Measurements from ENCODE around the gene TMEM35B.

The TMEM35B gene

DNA sequence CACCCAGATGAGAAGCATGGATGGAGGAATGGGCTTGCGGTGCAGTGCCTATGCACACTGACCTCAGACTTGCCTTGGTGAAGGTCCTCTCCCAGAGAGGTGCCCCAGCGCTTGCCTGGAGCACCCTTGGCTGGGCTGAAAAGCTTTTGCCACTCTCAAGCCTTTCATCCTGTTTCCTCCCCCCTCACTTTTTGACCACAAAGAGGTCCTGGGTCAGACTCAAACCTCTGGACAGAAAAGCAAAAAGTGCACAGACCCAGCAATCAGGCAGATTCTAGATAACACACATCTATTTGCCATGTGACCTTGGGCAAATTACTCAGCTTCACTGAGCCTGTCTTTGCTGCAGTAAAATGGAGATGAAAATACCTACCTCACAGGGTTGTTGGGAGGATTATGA is 7.3 kb downstream of the TMEM35B start:
- Histone ChIP-seq H3K79me2 (ENCODE audit: control insufficient read depth, low read length) (no peaks in the 10 kb centered on the region), H3K9me2 (replicated peaks; ENCODE audit: control insufficient read depth, low read length) (no peaks in the 10 kb centered on the region), H3K27ac (ENCODE audit: low read depth, low read length) (no peak overlapping the region), H3K27me3 (ENCODE audit: control insufficient read depth, low read length) (no peaks in the 10 kb centered on the region), H3K4me1 (ENCODE audit: control insufficient read depth, low read length) (peaks cover 17% of the 10 kb centered on the region), H4K20me1 (ENCODE audit: control insufficient read depth, insufficient read depth, low read depth, low read length) (no peaks in the 10 kb centered on the region), H3K4me2 (ENCODE audit: low read length) (no peak overlapping the region), H3K9me3 (ENCODE audit: control insufficient read depth, insufficient read depth, low read length) (no peaks in the 10 kb centered on the region), H3K36me3 (ENCODE audit: control insufficient read depth, low read length) (peaks cover 6% of the 10 kb centered on the region), H3F3A (ENCODE audit: control insufficient read depth, insufficient read depth) (no peaks in the 10 kb centered on the region), H3K4me3 (ENCODE audit: low read length) (no peak overlapping the region)
- no peak for TF ChIP-seq EZH2phosphoT487 (IDR thresholded peaks at IDR 0.05; ENCODE audit: borderline replicate concordance, low read length)
- TF ChIP-seq, protein P1, sequence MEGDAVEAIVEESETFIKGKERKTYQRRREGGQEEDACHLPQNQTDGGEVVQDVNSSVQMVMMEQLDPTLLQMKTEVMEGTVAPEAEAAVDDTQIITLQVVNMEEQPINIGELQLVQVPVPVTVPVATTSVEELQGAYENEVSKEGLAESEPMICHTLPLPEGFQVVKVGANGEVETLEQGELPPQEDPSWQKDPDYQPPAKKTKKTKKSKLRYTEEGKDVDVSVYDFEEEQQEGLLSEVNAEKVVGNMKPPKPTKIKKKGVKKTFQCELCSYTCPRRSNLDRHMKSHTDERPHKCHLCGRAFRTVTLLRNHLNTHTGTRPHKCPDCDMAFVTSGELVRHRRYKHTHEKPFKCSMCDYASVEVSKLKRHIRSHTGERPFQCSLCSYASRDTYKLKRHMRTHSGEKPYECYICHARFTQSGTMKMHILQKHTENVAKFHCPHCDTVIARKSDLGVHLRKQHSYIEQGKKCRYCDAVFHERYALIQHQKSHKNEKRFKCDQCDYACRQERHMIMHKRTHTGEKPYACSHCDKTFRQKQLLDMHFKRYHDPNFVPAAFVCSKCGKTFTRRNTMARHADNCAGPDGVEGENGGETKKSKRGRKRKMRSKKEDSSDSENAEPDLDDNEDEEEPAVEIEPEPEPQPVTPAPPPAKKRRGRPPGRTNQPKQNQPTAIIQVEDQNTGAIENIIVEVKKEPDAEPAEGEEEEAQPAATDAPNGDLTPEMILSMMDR (IDR thresholded peaks at IDR 0.05; ENCODE audit: low read depth, low read length, poor library complexity, severe bottlenecking) = no peak

DNA sequence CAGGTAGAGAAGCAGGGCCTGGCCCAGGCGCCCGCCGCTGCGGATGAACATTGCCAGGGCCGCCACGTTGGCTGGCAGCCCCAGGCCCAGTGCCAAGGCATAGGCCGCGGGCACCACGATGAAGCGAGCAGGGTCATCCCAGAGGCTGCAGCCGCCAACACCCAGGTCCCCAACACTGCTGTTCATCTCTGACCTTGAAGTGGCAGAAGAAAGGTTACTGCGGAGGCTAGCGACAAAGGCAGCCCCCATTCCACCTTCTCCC is 8.0 kb downstream of the TMEM35B start:
- no peaks in the 10 kb centered on the region for H3K9me3 ChIP-seq (ENCODE audit: control insufficient read depth, insufficient read depth, low read length)
- no peak overlapping the region for H3K4me3 ChIP-seq (ENCODE audit: low read length)
- H3K27ac ChIP-seq (ENCODE audit: low read depth, low read length) = no peak overlapping the region
- H3K79me2 ChIP-seq (ENCODE audit: control insufficient read depth, low read length) = no peaks in the 10 kb centered on the region
- H3F3A ChIP-seq (ENCODE audit: control insufficient read depth, insufficient read depth) = no peaks in the 10 kb centered on the region
- H3K36me3 ChIP-seq (ENCODE audit: control insufficient read depth, low read length) = peaks cover 6% of the 10 kb centered on the region
- H3K4me1 ChIP-seq (ENCODE audit: control insufficient read depth, low read length) = peaks cover 14% of the 10 kb centered on the region
- H3K27me3 ChIP-seq (ENCODE audit: control insufficient read depth, low read length) = no peaks in the 10 kb centered on the region
- TF ChIP-seq, protein P1 (IDR thresholded peaks at IDR 0.05; ENCODE audit: low read depth, low read length, poor library complexity, severe bottlenecking) = no peak
- TF ChIP-seq EZH2phosphoT487 (IDR thresholded peaks at IDR 0.05; ENCODE audit: borderline replicate concordance, low read length) = no peak
- no peaks in the 10 kb centered on the region for H3K9me2 ChIP-seq (replicated peaks; ENCODE audit: control insufficient read depth, low read length)
- no peaks in the 10 kb centered on the region for H4K20me1 ChIP-seq (ENCODE audit: control insufficient read depth, insufficient read depth, low read depth, low read length)
- H3K4me2 ChIP-seq (ENCODE audit: low read length) = no peak overlapping the region

DNA sequence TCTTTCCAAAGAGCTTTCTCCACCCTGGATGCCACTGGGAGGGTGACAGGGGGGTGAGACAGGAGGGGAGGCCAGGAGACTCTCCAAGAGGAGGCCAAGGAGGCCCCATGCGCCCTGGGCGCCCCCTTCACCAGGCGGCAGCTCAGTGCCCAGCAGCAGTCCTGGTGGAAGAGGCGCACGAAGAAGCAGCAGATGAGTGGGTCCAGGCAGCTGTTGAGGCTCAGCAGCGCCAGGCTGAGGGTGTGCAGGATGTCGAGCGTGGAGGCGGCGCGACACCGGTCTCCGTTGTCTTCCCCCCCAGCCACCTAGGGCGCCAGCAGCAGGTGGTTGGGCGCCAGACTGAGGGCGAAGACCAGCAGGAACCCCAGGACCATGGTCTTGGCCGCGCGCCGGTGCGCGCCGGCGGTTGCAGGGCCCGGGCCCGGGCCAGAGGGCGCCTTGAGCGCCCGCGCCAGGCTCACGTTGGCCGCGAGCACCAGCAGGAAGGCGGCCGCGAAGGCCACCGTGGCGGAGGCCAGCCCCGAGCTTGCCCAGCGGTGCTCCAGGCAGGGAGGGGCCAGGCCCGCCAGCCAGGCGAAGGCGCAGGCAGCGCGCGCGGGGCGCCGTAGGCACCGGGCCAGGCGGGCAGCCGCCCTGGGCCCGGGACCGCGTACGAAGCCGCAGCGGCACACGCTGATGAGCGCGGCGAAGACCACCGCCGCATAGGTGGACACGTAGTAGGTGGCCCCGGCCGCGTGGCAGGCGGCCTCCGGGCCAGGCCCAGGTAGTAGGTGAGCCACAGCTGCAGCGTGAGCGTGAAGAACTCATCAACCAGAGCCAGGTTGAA is 8.6 kb downstream of the TMEM35B start:
- TF ChIP-seq, protein P1 (IDR thresholded peaks at IDR 0.05; ENCODE audit: low read depth, low read length, poor library complexity, severe bottlenecking) = no peak
- TF ChIP-seq EZH2phosphoT487 (IDR thresholded peaks at IDR 0.05; ENCODE audit: borderline replicate concordance, low read length) = no peak
- H3K4me3 ChIP-seq (ENCODE audit: low read length) = no peak overlapping the region
- H3K27me3 ChIP-seq (ENCODE audit: control insufficient read depth, low read length) = no peaks in the 10 kb centered on the region
- no peaks in the 10 kb centered on the region for H3K9me3 ChIP-seq (ENCODE audit: control insufficient read depth, insufficient read depth, low read length)
- no peak overlapping the region for H3K4me2 ChIP-seq (ENCODE audit: low read length)
- H3K36me3 ChIP-seq (ENCODE audit: control insufficient read depth, low read length) = peaks cover under 1% of the 10 kb centered on the region
- no peaks in the 10 kb centered on the region for H3F3A ChIP-seq (ENCODE audit: control insufficient read depth, insufficient read depth)
- peaks cover 11% of the 10 kb centered on the region for H3K4me1 ChIP-seq (ENCODE audit: control insufficient read depth, low read length)
- no peaks in the 10 kb centered on the region for H3K9me2 ChIP-seq (replicated peaks; ENCODE audit: control insufficient read depth, low read length)
- H4K20me1 ChIP-seq (ENCODE audit: control insufficient read depth, insufficient read depth, low read depth, low read length) = no peaks in the 10 kb centered on the region
- H3K27ac ChIP-seq (ENCODE audit: low read depth, low read length) = no peak overlapping the region
- H3K79me2 ChIP-seq (ENCODE audit: control insufficient read depth, low read length) = no peaks in the 10 kb centered on the region
